GM19397 (cell line): Measurements from ENCODE around the gene TOMM7.
"Not testable (repeated sequence)": the region's sequence is repeated elsewhere in the genome, so short reads cannot be mapped to it uniquely, and the experiment has no call there.

Source experiments
- ATAC-seq: cut with Tn5 transposase; IDR thresholded peaks from one replicate; pipeline ENCODE4 v1.9.1; 2021; ENCODE audit warnings: mild to moderate bottlenecking, moderate library complexity; ENCODE audit not compliant: unreplicated experiment

TOMM7 gene

DNA sequence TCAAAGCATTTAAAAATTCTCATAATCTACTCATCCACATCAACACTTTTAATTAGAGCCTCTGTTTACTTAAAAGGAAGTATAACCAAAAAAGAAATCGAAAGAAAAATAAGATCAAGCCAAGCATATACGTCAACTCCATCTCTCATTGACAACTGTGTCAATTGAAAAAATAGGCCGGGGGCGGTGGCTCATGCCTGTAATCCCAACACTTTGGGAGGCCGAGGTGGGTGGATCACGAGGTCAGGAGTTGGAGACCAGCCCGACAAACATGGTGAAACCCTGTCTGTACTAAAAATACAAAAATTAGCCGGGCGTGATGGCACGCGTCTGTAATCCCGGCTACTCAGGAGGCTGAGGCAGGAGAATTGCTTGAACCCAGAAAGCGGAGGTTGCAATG lies 32.0 kb downstream of the TOMM7 start:
- ATAC-seq: not testable (repeated sequence)

DNA sequence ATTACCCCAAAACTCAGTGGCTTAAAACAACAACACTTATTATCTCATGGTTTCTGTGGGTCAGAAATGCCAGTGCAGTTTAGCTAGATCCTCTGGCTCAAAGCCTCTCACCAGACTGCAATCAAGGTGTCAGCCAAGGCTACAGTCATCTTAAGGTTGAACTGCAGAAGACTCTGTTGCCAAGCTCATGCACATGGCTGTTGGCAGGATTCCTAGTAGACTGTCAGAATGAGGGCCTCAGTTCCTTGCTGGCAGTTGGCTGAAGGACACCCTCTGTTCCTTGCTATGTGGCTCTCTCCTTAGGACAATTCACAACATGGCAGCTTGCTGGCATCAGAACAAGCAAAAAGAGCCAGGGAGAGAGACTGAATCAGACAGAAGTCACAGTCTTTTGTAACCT lies 34.7 kb downstream of the TOMM7 start:
- ATAC-seq: no peak

DNA sequence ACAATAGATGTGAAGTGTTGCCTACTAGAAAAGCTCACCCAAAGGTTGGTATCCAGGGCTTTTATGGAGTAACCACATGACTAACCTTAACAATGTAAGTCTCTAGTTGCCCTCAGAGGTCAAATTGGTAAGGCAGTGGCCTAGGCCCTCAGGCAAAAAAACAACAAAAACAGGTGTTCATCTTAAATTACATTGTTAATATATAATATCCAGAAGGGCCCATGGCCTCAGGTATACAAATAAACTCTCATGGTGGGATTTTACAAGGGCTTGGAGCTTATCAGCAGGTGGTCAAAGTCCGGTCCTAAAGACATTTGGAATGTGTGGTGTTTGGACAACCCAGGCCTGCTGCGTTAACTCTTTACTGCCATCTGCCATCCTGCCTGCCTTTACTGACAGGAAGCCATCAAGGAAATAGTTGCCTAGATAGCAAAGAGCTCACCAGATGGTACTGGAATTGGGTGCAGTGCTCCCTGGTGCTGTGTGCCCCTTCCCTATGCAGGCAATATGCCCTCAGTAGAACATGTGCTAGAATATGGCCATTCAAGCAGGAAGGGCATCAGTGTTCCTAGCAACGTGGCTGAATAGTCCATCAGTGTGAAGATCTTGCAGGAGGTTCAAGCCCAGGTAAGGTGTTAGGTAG lies 36.2 kb downstream of the TOMM7 start:
- ATAC-seq: no peak

DNA sequence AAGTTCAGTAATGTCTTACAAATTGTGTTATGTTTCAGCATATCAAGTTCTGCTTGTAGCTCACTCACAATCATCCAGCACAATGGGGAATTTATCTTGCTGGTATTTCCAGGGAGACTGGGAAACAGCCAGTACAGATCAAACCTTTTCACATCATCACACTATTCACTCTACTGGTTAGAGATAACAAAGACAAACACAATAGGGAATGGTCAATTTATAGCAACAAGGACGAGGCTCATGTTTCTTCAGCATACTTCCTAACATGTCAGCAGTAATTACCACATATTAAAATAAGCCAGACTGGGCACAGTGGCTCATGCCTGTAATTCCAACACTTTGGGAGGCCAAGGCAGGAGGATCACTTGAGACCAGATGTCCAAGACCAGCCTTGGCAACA lies 38.3 kb downstream of the TOMM7 start:
- ATAC-seq: no peak

DNA sequence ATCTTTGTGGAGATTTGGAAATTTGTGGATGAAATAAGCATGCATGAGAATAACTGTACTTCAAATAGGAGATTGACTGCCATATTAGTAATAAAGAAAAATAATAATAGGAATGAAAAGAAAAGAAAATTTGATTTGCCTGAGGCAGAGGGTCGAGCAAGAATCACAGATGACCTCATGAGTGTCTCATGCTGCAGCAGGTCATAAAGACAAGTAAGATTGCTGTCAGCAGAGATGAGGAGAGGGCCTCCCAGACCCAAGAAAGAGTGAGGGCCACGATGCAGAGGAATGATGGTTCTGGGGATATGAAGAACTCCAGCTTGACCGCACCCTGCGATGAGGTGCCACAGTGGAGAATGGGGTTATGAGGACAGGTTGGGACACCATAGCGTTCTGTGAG lies 39.2 kb downstream of the TOMM7 start:
- no peak for ATAC-seq

DNA sequence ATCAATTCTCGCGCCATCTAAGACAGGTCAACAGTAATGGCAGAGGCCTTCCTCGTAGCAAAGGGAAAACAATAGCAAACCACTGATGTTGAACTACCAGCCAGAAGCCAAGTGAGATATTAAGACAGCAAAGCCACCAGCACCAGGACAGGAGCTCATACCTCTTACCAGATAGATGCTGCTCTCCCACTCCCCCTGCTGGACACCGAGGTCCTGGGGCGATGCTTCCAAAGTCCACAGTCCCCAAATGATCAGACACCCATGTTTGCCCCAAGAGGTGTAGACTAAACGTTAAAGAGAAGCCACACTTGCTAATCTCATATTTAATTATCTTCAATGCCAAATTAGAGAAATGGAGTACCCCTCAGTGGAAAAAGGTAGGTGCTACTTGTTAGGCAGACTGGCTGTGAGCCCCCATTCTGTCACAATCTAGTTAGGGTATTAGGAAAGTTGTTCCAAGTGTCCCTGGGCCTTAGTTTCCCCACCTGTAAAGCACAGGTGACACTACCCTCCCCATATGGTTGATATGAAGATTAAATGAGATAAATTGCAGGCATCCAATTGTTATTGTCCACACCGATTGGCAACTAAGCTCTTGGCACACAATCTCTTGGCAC lies 39.9 kb downstream of the TOMM7 start:
- peak; percentile 71 for ATAC-seq

DNA sequence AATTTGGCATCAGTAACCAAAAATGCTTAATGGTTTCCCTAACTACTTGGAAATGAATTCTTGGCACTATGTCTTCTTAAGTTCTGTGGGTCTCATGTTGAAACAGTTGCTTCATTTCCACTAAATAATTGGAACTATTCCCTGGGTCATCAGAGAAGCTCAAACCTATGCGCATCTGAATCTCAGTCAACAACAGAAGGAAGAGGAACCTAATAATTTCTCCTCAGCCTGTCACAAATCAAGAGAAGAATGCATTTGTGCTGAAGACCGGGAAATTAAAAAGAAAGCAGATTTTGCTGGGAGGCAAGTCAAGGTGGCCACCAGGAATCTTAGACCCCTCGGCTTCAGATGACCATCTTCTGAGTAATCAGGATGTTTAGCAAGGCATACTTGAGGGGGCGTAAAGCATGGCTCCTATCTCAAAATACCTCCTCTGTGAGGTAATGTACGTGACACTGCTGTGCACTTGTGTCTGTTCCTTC lies 41.4 kb downstream of the TOMM7 start:
- no peak for ATAC-seq

DNA sequence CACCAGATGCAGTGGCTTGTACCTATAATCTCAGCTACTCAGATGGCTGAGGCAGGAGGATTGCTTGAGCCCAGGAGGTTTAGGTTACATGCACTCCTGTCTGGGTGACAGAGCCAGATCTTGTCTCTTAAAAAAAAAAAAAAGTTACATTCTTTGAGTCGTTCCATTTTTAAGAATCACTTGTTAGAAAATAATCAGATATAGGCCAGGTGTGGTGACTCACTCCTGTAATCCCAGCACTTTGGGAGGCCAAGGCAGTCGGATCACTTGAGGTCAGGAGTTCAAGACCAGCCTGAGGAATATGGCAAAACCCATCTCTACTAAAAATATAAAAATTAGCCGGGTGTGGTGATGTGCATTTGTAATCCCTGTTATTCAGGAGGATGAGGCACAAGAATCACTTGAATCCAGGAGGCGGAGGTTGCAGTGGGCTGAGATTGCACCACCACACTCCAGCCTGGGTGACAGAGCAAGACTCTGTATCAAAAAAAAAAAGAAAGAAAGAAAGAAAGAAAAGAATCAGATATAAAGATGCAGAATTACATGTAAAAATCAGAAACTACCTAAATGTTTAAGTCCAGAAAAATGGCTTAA lies 42.8 kb downstream of the TOMM7 start:
- not testable (repeated sequence) for ATAC-seq

DNA sequence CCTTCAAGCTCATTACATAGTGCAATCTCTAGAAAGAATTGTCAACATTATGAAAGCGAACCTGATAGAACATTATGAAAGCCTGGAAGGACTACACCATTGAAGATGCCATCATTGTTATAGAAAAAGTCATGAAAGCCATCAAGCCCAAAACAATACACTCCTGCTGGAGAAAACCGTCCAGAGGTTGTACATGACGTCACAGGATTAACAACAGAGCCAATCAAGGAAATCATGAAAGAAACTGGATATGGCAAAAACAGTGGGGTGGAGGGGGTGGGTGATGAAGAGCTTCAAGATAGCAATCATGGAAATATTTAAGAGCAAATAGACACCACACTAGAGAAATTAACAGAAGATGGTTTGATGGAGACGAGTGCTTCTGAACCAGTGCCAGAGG lies 45.7 kb downstream of the TOMM7 start:
- no peak for ATAC-seq

DNA sequence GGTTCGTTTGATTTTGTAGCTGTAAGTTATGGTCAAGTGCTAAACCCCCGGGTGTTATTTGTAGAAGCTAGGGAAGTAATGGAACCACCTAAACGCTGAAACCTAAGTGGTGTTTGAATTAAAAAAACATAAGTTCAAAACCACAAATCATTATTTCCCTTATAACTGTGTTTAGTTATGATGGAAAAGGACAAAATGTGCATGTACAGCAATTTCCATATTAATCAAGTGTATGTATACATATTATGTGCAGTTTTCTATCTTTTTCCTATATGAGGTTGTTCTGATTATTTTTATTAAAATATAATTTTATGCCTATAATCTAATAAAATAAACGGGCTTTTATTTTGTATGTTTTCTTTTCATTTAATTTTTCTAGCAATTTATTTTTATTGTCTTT lies 49.8 kb downstream of the TOMM7 start:
- ATAC-seq: no peak

DNA sequence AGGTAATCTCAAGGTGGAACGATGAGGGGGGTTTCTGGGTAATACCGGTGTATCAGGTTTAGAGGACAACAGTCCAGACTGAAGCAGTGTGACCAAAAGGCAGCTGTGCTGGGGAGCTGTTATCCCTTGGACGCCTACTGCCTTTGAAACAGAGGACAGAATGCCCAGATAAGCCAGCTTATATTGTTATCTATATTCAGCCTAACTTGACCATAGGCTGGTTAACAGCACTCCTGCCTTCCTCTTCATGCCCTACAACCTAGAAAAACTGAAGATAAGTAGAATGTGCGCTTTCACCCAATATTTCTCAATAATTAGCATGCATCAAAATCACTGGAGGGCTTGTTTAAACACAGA lies 50.8 kb downstream of the TOMM7 start:
- ATAC-seq: no peak

DNA sequence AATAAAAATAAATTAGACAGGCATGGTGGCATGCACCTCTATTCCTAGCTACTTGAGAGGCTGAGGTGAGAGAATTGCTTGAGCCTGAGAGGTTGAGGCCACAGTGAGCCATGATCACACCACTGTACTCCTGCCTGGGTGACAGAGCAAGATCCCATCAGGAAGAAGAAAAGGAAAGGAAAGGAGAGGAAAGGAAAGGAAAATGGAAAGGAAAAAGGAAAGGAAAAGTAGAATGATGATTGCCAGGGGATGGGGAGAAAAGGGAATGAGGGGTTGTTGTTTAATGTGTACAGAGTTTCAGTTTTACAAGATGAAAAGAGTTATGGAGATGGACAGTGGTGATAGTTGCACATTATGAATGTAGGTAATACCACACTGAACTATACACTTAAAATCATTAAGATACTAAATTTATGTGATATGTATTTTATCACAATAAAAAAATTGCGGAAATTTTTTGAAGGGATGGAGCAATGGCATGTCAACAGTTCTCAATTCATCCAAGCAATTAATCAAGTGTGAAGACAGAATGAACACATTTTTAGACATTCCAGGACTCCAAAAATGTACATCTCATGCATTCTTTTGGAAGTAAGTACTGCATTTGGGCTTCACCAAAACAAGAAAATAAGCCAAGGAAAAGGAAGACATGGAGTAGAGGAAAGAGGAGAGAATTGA lies 51.3 kb downstream of the TOMM7 start:
- no peak for ATAC-seq

DNA sequence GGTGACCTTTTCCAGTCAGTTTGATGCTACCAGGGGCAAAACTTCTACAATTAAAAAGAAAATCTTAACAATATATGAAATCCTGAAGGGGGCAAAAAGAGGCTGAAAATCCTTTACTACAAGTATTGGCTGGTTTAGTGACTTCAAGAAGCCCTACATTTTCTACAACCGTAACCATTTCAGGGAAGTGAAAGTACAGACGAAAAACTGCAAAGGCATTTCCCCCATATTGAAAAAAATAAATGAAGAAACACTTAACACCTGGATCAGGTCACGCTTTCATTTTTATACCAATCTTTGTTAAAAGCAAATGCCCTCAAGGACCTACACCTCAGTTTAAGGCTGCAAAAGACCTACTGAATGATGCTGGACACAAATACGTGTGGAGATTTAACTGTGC lies 57.0 kb downstream of the TOMM7 start:
- no peak for ATAC-seq
